Small intestine (tissue), 7 donors: ENCODE results near the gene SUN3. TPM values are rescaled to one million over a fixed set of nuclear protein-coding genes. Genes with fewer than 3 reads are reported as not detected.
A peak's percentile ranks its signal among the peaks of the same experiment; 100 is the strongest.
"Not testable (repeated sequence)": the region's sequence is repeated elsewhere in the genome, so short reads cannot be mapped to it uniquely, and the experiment has no call there.

Source experiments
- DNase-seq, 2 donors: peaks; one replicate each; pipeline versions ENCODE4 v3.0.0 to v3.0.0-alpha.2; 2013
- FAIRE-seq: peaks from 2 replicates; lab custom pipeline; 2012; peaks lifted over from hg19 to GRCh38; lab: Jason Lieb, UNC
- H3K27ac ChIP-seq, 3 donors: one replicate each; pipeline ENCODE4 v1.5.1; 2013; ENCODE audit warnings: low read length in 2 of 3, mild to moderate bottlenecking in 2 of 3, control low read depth in 1 of 3, inconsistent platforms in 1 of 3, low read depth in 1 of 3, moderate library complexity in 1 of 3
- H3K27me3 ChIP-seq, 3 donors: one replicate each; pipeline ENCODE4 v1.6.1; 2013; ENCODE audit warnings: low read length in 3 of 3, inconsistent platforms in 1 of 3; ENCODE audit not compliant: control insufficient read depth in 3 of 3, insufficient read depth in 3 of 3
- H3K36me3 ChIP-seq, 3 donors: one replicate each; pipeline ENCODE4 v1.6.1; 2013; ENCODE audit warnings: low read length in 3 of 3, inconsistent platforms in 1 of 3, low read depth in 1 of 3, mild to moderate bottlenecking in 1 of 3, moderate library complexity in 1 of 3; ENCODE audit not compliant: control insufficient read depth in 3 of 3, insufficient read depth in 2 of 3
- H3K4me1 ChIP-seq, 3 donors: one replicate each; pipeline ENCODE4 v1.6.1; 2013; ENCODE audit warnings: low read length in 2 of 3, inconsistent platforms in 1 of 3, low read depth in 1 of 3, mild to moderate bottlenecking in 1 of 3, moderate library complexity in 1 of 3; ENCODE audit not compliant: control insufficient read depth in 3 of 3, insufficient read depth in 2 of 3
- H3K4me3 ChIP-seq, 3 donors: one replicate each; pipeline ENCODE4 v1.5.1; 2013; ENCODE audit warnings: low read length in 3 of 3, control low read depth in 1 of 3, inconsistent platforms in 1 of 3, low read depth in 1 of 3, mild to moderate bottlenecking in 1 of 3, moderate library complexity in 1 of 3
- H3K9me3 ChIP-seq, 2 donors: one replicate each; pipeline ENCODE4 v1.6.1; 2013; ENCODE audit warnings: low read depth in 1 of 2, low read length in 1 of 2; ENCODE audit not compliant: control insufficient read depth in 2 of 2, insufficient read depth in 1 of 2
- WGBS, 3 donors: extraction: QIAGEN DNeasy Blood & Tissue Kit; methylation state at CpG; one replicate each; pipeline ENCODE4 v1.1.7; 2013; 5-methylcytosine and 5-hydroxymethylcytosine counted together
- polyA plus RNA-seq, 4 donors: library from polyadenylated mRNA; stranded (reverse) in 3 of 4; unstranded in 1 of 4; fragments of 200-250 nt in 3 of 4; fragments of 120-200 nt in 1 of 4; gene quantifications; one replicate each; pipeline versions ENCODE4 v1.2.1 to v1.2.3, GENCODE V29; 2013
- donor health status: healthy with polysubstance abuse.
- donor health status: control.
- donor health status: control.
- donor health status: Bipolar disorder and iron deficiency.
- donor health status: healthy.

The SUN3 gene
- polyA plus RNA-seq, 4 donors, result not detected

- WGBS, 3 donors, result 73 to 79% (median 75%) methylated on average over 12 of the region's 12 CpGs
- Histone ChIP-seq H3K27ac (no peak overlapping the region), H3K36me3 (no peaks in the 10 kb centered on the region), H3K4me3 (no peak overlapping the region), H3K9me3 (no peaks in the 10 kb centered on the region), H3K27me3 (no peaks in the 10 kb centered on the region), H3K4me1 (peaks cover 1 to 21% (median 2%) of the 10 kb centered on the region in 3 donors)
- FAIRE-seq (no peak), DNase-seq (no peak)
Measured at GRCh38 chr7:47944536-47945260, 84.2 kb downstream of the SUN3 start.

DNA sequence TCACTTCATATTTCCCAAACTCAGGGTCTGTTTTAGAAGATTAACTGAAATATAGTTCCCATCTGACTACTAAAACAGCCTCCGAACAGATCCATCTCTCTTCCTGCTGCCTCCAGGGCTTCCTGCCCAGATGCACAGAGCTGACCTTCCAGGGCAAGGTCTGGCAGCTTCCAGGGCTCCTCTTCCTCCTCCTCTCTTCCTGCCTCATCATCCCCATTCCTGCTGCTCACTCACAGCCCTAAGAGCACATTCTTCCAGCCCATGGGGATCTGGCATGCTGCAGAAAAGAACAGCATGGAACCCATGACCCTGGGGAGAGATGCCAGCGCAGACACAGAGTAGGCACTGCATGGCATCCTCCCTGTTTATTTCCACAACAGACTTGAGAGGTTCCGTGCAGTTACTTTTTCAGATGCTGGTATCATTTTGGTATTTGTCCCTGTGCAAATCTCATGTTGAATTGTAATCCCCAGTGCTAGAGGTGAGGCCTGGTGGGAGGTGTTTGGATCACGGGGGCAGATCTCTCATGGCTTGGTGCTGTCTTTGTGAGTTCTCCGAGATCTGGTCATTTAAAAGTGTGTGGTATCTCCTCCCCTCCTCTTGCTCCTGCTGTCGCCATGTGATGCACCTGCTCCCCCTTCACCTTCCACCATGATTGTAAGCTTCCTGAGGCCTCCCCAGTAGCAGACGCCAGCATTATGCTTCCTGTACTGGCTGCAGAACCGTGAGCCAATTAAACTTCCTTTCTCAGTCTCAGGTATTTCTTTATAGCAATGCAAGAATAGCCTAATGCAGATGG is 85.0 kb downstream of the SUN3 start:
- 89 to 92% (median 90%) methylated on average over 8 of the region's 8 CpGs for WGBS, 3 donors
- Histone ChIP-seq H3K9me3 (no peaks in the 10 kb centered on the region), H3K27ac (no peak overlapping the region), H3K4me1 (peaks cover 2 to 27% (median 2%) of the 10 kb centered on the region in 3 donors), H3K36me3 (no peaks in the 10 kb centered on the region), H3K4me3 (no peak overlapping the region), H3K27me3 (no peaks in the 10 kb centered on the region)
- FAIRE-seq (no peak), DNase-seq (no peak)

DNA sequence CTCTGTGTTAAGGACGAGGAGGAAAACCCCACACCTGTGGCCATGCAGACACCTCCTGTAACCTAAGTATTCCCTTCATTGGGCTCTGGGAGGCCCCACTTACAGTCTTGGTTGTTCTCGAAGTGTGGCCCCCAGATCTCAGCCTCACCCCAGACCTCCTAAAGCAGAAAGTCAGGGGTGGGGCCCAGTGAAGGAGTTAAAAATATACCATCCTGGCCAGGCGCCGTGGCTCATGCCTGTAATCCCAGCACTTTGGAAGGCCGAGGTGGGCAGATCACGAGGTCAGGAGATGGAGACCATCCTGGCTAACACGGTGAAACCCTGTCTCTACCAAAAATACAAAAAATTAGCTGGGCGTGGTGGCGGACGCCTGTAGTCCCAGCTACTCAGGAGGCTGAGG is 86.3 kb downstream of the SUN3 start:
- not testable (repeated sequence) for H3K36me3 ChIP-seq

GRCh38 chr7:47942132-47942531 is 86.8 kb downstream of the SUN3 start:
- FAIRE-seq, result no peak

More for the DNA sequence above, 86.3 kb downstream of the SUN3 start:
- peaks cover 2 to 27% (median 2%) of the 10 kb centered on the region in 3 donors for H3K4me1 ChIP-seq
- 81 to 95% (median 84%) methylated on average over 10 of the region's 10 CpGs for WGBS, 3 donors
- not testable (repeated sequence) for H3K27ac ChIP-seq, H3K4me3 ChIP-seq, DNase-seq, H3K9me3 ChIP-seq, H3K27me3 ChIP-seq, FAIRE-seq

GRCh38 chr7:47941136-47941844 is 87.6 kb downstream of the SUN3 start:
- DNase-seq, result peak; percentile 14 to 28
- Histone ChIP-seq H3K27me3 (no peaks in the 10 kb centered on the region), H3K36me3 (no peaks in the 10 kb centered on the region), H3K4me3 (no peak overlapping the region), H3K4me1 (peaks cover 2 to 23% (median 2%) of the 10 kb centered on the region in 3 donors), H3K9me3 (no peaks in the 10 kb centered on the region), H3K27ac (peak overlapping the region in 2 of 3 donors; percentile 73 to 93)
- no peak for FAIRE-seq
- WGBS, 3 donors, result 67 to 72% (median 68%) methylated on average over 9 of the region's 9 CpGs

More at GRCh38 chr7:47942132-47942531, 86.8 kb downstream of the SUN3 start:
- no peaks in the 10 kb centered on the region for H3K36me3 ChIP-seq
- no peaks in the 10 kb centered on the region for H3K9me3 ChIP-seq
- H3K27ac ChIP-seq, result peak overlapping the region in 1 of 3 donors; percentile 36
- no peaks in the 10 kb centered on the region for H3K27me3 ChIP-seq
- peaks cover 2 to 27% (median 2%) of the 10 kb centered on the region in 3 donors for H3K4me1 ChIP-seq
- DNase-seq, result no peak
- H3K4me3 ChIP-seq, result no peak overlapping the region
- 87 to 90% (median 89%) methylated on average over 10 of the region's 10 CpGs for WGBS, 3 donors

DNA sequence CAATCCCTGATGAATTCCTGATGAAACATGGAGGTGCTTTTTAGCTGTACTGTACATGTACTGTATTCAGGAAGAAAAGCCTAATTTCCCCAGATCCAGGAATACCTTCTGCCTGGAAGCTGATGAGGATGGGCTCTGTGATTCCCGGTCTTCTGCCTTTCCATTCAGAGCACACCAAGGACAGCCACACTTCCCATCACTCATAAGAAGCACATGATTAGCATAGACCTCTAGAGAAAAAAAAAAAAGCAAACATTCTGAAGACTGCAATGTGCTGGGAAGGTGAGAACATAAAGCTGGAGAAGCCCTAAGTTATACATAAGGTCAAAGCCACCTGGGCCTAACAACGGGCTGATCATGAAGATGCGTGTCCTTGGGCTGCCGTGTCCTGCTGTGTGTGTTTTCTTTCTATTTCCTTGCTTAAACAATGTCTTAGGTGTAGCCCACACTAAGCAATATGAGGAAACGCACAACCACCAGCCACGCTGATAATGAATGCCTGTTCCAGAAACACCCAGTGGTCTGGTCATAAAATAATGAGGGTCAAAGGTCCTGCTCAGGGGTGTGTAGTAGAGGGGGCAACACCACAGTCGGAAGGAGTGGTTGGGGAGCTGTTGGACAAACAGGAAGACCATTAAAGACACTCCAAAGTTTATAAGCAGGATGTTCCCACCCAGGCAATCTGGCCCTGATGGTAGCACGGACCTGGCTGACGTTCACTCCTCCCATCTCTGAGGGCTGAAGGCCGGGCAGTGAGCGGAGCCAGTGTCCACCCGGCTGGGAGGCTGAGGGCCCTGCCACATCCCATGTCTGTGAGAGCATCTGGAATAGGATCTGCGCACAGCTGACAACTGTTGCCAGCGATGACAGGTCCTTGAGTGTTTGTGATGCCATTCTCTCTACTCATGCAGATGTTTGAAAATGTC is 88.6 kb downstream of the SUN3 start:
- Histone ChIP-seq H3K27ac (peak overlapping the region; percentile 6 to 93 (median 73)), H3K36me3 (no peaks in the 10 kb centered on the region), H3K9me3 (no peaks in the 10 kb centered on the region), H3K27me3 (no peaks in the 10 kb centered on the region), H3K4me1 (peaks cover 2 to 21% (median 2%) of the 10 kb centered on the region in 3 donors), H3K4me3 (no peak overlapping the region)
- peak; percentile 82 for DNase-seq
- 33 to 59% (median 43%) methylated on average over 14 of the region's 14 CpGs for whole genome bisulfite sequencing, 3 donors
- no peak for FAIRE-seq

DNA sequence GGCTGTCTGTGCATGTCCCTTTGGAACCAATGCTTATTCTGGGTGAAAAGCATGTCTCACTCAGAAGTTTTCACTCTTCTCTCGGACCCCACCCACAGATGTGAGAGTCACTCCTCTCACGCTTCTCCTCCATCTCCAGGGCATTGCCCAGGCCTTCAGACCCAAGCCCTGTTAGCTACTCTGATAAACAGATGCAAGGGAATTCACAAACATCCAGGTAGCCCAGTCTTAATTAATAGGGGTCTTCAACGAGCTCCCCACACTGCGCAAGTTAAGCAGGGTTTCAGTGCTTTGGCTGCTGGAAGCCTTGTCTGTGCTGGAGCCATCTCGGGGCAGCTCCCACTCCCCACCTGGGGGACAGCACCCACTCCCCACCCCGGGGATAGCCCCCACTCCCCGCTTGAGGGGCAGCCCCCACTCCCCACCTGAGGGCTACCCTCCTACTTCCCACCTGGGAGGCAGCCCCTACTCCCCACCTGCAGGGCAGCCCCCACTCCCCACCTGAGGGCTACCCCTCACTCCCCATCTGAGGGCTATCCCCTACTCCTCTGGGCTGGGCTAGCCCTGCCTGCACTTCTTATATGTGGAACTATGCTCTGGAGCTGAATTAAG is 89.4 kb downstream of the SUN3 start:
- no peaks in the 10 kb centered on the region for H3K27me3 ChIP-seq
- H3K9me3 ChIP-seq, result no peaks in the 10 kb centered on the region
- FAIRE-seq (no peak), DNase-seq (no peak)
- no peak overlapping the region for H3K4me3 ChIP-seq
- H3K27ac ChIP-seq, result peak overlapping the region; percentile 6 to 93 (median 73)
- peaks cover 2 to 21% (median 2%) of the 10 kb centered on the region in 3 donors for H3K4me1 ChIP-seq
- no peaks in the 10 kb centered on the region for H3K36me3 ChIP-seq
- WGBS, 3 donors, result 93 to 95% (median 94%) methylated on average over 5 to 7 of the region's 7 CpGs
